ENCODE measurements around the gene TSHZ2.
"Not testable (repeated sequence)": the region's sequence is repeated elsewhere in the genome, so short reads cannot be mapped to it uniquely, and the experiment has no call there.

Gene TSHZ2

DNA sequence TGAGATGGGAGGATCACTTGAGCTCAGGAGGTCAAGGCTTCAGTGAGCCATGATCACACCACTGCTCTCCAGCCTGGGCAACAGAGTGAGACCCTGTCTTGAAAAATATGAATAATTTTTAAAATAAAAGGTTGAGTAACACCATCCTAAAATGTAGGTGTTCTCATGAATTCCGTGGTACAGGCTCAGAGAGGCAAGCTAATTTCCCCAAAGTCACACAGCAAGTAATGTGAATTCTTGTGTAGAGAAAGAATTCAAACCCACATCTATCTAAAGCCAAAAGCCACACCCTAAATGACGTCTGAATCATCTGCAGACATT is 541.0 kb downstream of the TSHZ2 start:
- no peaks in the 10 kb centered on the region for H3K4me1 ChIP-seq (ENCODE audit: insufficient read depth, low read length)
- no peaks in the 10 kb centered on the region for H3K36me3 ChIP-seq (ENCODE audit: insufficient read depth, low read depth, low read length)
- H3K4me3 ChIP-seq (ENCODE audit: low read length): no peak overlapping the region
- H3K27me3 ChIP-seq (ENCODE audit: insufficient read depth, low read length): no peaks in the 10 kb centered on the region
- H3K9me3 ChIP-seq (ENCODE audit: insufficient read depth, low read depth, low read length): no peaks in the 10 kb centered on the region
- no peak overlapping the region for H3K27ac ChIP-seq (ENCODE audit: low read length)
- H3K9ac ChIP-seq (ENCODE audit: low read depth, low read length): no peak overlapping the region

- Histone ChIP-seq H3K4me1 (ENCODE audit: insufficient read depth, low read length) (no peaks in the 10 kb centered on the region), H3K9ac (ENCODE audit: low read depth, low read length) (no peak overlapping the region), H3K36me3 (ENCODE audit: insufficient read depth, low read depth, low read length) (no peaks in the 10 kb centered on the region), H3K27ac (ENCODE audit: low read length) (no peak overlapping the region), H3K9me3 (ENCODE audit: insufficient read depth, low read depth, low read length) (no peaks in the 10 kb centered on the region), H3K4me3 (ENCODE audit: low read length) (no peak overlapping the region), H3K27me3 (ENCODE audit: insufficient read depth, low read length) (no peaks in the 10 kb centered on the region)
Observed at GRCh38 chr20:53513489-53514298, 541.5 kb downstream of the TSHZ2 start.

DNA sequence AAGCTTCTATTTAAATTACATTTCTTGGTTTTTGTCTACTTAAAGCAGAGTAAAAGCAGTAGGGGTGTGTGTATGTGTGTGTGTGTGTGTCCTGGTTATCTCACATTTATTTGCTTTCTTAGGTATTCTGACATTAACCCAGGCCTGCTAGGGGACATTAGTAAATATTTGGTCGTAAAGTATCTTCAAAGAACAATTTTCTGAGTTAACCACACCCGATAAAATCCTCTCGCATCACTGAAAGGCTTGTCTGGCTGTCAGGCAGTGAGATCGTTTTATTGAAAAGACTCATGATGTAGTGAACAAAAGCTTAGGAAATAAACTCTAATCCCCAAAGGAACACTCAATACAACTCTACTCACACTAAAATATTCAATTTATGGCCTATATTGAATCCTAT is 543.6 kb downstream of the TSHZ2 start:
- no peak overlapping the region for H3K4me3 ChIP-seq (ENCODE audit: low read length)
- H3K4me1 ChIP-seq (ENCODE audit: insufficient read depth, low read length): no peaks in the 10 kb centered on the region
- H3K9me3 ChIP-seq (ENCODE audit: insufficient read depth, low read depth, low read length): no peaks in the 10 kb centered on the region
- H3K27me3 ChIP-seq (ENCODE audit: insufficient read depth, low read length): no peaks in the 10 kb centered on the region
- no peaks in the 10 kb centered on the region for H3K36me3 ChIP-seq (ENCODE audit: insufficient read depth, low read depth, low read length)
- no peak overlapping the region for H3K27ac ChIP-seq (ENCODE audit: low read length)
- H3K9ac ChIP-seq (ENCODE audit: low read depth, low read length): no peak overlapping the region

GRCh38 chr20:53517146-53517545 is 545.0 kb downstream of the TSHZ2 start:
- Histone ChIP-seq H3K27ac (ENCODE audit: low read length) (no peak overlapping the region), H3K27me3 (ENCODE audit: insufficient read depth, low read length) (no peaks in the 10 kb centered on the region), H3K4me1 (ENCODE audit: insufficient read depth, low read length) (no peaks in the 10 kb centered on the region), H3K9ac (ENCODE audit: low read depth, low read length) (no peak overlapping the region), H3K36me3 (ENCODE audit: insufficient read depth, low read depth, low read length) (no peaks in the 10 kb centered on the region), H3K9me3 (ENCODE audit: insufficient read depth, low read depth, low read length) (no peaks in the 10 kb centered on the region), H3K4me3 (ENCODE audit: low read length) (no peak overlapping the region)

DNA sequence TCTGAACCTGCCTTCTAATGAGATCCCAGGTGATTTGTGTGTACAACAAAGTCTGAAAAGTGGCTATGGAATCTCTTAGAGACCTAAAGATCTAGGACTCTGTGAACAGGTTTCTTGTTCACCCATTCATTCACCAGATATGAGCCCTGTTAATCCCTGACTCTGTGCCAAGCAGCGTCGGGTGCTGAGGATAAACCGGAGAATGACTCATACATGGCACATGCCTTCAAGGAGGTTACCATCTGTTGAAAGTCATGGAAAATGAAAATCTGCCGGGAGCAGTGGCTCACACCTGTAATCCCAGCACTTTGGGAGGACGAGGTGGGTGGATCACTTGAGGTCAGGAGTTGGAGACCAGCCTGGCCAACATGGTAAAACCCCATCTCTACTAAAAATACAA is 549.3 kb downstream of the TSHZ2 start:
- not testable (repeated sequence) for H3K4me3 ChIP-seq (ENCODE audit: low read length); H3K27me3 ChIP-seq (ENCODE audit: insufficient read depth, low read length); H3K27ac ChIP-seq (ENCODE audit: low read length); H3K36me3 ChIP-seq (ENCODE audit: insufficient read depth, low read depth, low read length); H3K4me1 ChIP-seq (ENCODE audit: insufficient read depth, low read length); H3K9me3 ChIP-seq (ENCODE audit: insufficient read depth, low read depth, low read length); H3K9ac ChIP-seq (ENCODE audit: low read depth, low read length)

DNA sequence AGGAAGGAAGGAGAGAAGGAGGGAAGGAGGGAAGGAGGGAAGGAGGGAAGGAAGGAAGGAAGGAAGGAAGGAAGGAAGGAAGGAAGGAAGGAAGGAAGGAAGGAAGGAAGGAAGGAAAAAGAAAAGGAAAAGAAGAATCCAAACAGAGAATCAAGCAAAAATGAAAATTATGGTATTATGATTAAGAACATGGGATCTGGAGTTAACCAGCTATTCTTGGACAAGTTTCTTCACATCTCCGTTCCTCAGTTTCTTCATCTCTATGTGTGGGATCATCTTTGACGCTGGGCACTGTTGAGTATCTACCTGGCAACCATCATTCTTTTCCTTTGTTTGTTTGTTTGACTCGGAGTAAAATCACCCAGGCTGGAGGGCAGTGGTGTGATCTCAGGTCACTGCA is 549.9 kb downstream of the TSHZ2 start:
- H3K27me3 ChIP-seq (ENCODE audit: insufficient read depth, low read length): no peaks in the 10 kb centered on the region
- no peaks in the 10 kb centered on the region for H3K9me3 ChIP-seq (ENCODE audit: insufficient read depth, low read depth, low read length)
- H3K27ac ChIP-seq (ENCODE audit: low read length): no peak overlapping the region

DNA sequence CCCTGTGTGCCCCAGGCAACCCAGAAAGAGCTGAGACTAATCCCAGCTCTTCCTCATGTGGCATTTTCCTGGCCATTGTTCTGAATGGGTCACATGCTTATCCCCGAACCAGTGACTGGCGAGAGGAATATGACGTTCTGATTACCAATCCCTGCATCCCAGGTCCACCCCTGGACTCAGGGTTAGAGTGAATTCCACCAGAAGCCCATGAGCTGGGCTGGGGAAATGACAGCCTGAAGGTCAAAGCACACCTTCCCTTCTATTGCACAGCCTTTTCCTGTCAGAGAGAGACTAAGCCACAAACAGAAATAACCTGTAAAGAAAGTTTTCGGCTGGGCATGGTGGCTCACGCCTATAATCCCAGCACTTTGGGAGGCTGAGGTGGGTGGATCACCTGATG is 550.5 kb downstream of the TSHZ2 start:
- H3K4me3 ChIP-seq (ENCODE audit: low read length): no peak overlapping the region
- H3K9ac ChIP-seq (ENCODE audit: low read depth, low read length): no peak overlapping the region
- no peaks in the 10 kb centered on the region for H3K9me3 ChIP-seq (ENCODE audit: insufficient read depth, low read depth, low read length)
- no peaks in the 10 kb centered on the region for H3K36me3 ChIP-seq (ENCODE audit: insufficient read depth, low read depth, low read length)
- no peaks in the 10 kb centered on the region for H3K27me3 ChIP-seq (ENCODE audit: insufficient read depth, low read length)
- no peaks in the 10 kb centered on the region for H3K4me1 ChIP-seq (ENCODE audit: insufficient read depth, low read length)
- H3K27ac ChIP-seq (ENCODE audit: low read length): no peak overlapping the region

More for the DNA sequence above, 549.9 kb downstream of the TSHZ2 start:
- Histone ChIP-seq H3K36me3 (ENCODE audit: insufficient read depth, low read depth, low read length) (no peaks in the 10 kb centered on the region), H3K9ac (ENCODE audit: low read depth, low read length) (no peak overlapping the region), H3K4me3 (ENCODE audit: low read length) (no peak overlapping the region), H3K4me1 (ENCODE audit: insufficient read depth, low read length) (no peaks in the 10 kb centered on the region)

GRCh38 chr20:53523615-53524014 is 551.5 kb downstream of the TSHZ2 start:
- not testable (repeated sequence) for H3K9me3 ChIP-seq (ENCODE audit: insufficient read depth, low read depth, low read length); H3K4me3 ChIP-seq (ENCODE audit: low read length); H3K36me3 ChIP-seq (ENCODE audit: insufficient read depth, low read depth, low read length); H3K4me1 ChIP-seq (ENCODE audit: insufficient read depth, low read length); H3K27ac ChIP-seq (ENCODE audit: low read length); H3K27me3 ChIP-seq (ENCODE audit: insufficient read depth, low read length); H3K9ac ChIP-seq (ENCODE audit: low read depth, low read length)

DNA sequence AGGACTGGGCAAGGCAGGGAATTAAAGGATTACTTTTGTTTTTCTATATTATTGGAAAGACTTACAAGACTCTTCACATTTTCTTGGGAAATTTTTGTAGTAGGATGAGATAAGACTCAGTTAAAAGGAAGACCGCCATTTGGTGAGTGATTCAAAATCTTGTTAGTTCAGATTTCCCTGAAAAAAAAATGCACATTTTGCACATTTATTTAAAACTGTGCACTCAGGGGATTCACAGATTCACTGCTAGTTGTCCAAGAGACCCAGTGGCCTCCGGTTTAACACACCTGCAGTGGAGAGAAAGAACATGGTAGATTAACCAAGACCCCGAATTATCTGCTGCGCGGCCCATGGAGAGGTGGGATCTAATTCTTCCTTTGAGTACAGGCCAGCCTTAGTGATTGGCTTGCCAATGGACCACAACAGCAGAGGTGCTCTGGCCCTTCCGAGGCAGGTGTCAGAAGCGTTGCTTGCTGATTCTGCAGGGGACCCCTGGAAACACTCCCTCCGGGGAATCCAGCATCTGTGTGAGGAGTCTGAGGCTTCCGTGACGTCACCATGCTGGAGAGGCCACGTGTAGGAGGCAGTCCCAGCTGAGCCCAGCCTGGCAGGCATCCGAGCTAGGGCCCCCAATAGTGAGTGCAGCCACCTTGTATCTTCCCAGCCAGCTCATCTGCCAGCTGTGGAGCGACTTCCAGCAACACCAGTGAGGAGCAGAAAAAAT is 552.6 kb downstream of the TSHZ2 start:
- no peaks in the 10 kb centered on the region for H3K4me1 ChIP-seq (ENCODE audit: insufficient read depth, low read length)
- H3K9me3 ChIP-seq (ENCODE audit: insufficient read depth, low read depth, low read length): no peaks in the 10 kb centered on the region
- no peak overlapping the region for H3K27ac ChIP-seq (ENCODE audit: low read length)
- no peak overlapping the region for H3K9ac ChIP-seq (ENCODE audit: low read depth, low read length)
- no peaks in the 10 kb centered on the region for H3K27me3 ChIP-seq (ENCODE audit: insufficient read depth, low read length)
- no peaks in the 10 kb centered on the region for H3K36me3 ChIP-seq (ENCODE audit: insufficient read depth, low read depth, low read length)
- H3K4me3 ChIP-seq (ENCODE audit: low read length): no peak overlapping the region

DNA sequence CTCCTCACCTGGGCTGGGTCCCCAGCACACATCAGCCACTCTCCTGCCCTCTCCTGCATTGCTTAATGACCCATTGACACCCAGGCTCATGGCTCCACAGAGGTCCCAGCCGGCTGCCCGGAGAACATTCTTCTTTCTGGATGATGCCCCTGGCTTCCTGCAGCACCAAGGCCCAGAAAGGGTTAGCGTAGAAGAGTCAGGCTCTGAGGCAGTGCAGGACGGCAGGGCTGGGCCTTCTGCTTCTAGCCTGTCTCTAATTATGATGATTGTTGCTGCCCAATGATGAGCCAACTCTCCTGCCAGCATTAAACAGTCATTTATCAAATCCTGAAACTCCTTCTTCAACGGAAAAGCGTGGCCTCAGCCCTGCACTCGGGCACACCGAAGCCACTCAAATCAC is 555.0 kb downstream of the TSHZ2 start:
- no peak overlapping the region for H3K9ac ChIP-seq (ENCODE audit: low read depth, low read length)
- H3K9me3 ChIP-seq (ENCODE audit: insufficient read depth, low read depth, low read length): no peaks in the 10 kb centered on the region
- H3K27me3 ChIP-seq (ENCODE audit: insufficient read depth, low read length): no peaks in the 10 kb centered on the region
- no peaks in the 10 kb centered on the region for H3K36me3 ChIP-seq (ENCODE audit: insufficient read depth, low read depth, low read length)
- no peak overlapping the region for H3K4me3 ChIP-seq (ENCODE audit: low read length)
- H3K4me1 ChIP-seq (ENCODE audit: insufficient read depth, low read length): no peaks in the 10 kb centered on the region
- no peak overlapping the region for H3K27ac ChIP-seq (ENCODE audit: low read length)

- Histone ChIP-seq H3K27me3 (ENCODE audit: insufficient read depth, low read length) (no peaks in the 10 kb centered on the region), H3K4me1 (ENCODE audit: insufficient read depth, low read length) (no peaks in the 10 kb centered on the region), H3K36me3 (ENCODE audit: insufficient read depth, low read depth, low read length) (no peaks in the 10 kb centered on the region), H3K4me3 (ENCODE audit: low read length) (no peak overlapping the region), H3K27ac (ENCODE audit: low read length) (no peak overlapping the region), H3K9ac (ENCODE audit: low read depth, low read length) (no peak overlapping the region), H3K9me3 (ENCODE audit: insufficient read depth, low read depth, low read length) (no peaks in the 10 kb centered on the region)
Observed at GRCh38 chr20:53529658-53530057, 557.5 kb downstream of the TSHZ2 start.

DNA sequence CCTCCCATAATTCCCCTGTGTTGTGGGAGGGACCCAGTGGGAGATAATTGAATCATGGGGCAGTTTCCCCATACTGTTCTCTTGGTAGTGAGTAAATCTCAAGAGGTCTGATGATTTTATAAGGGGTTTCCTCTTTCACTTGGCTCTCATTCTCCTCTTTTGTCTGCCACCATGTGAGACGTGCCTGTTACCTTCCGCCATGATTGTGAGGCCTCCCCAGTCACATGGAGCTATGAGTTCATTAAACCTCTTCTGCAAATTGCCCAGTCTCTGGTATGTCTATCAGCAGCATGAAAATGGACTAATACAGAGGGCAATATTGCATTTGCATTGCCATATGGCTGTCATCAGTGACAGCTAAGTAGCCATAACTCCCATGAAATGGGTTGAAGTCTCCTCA is 558.3 kb downstream of the TSHZ2 start:
- Histone ChIP-seq H3K4me1 (ENCODE audit: insufficient read depth, low read length) (no peaks in the 10 kb centered on the region), H3K4me3 (ENCODE audit: low read length) (no peak overlapping the region), H3K9me3 (ENCODE audit: insufficient read depth, low read depth, low read length) (no peaks in the 10 kb centered on the region), H3K27me3 (ENCODE audit: insufficient read depth, low read length) (no peaks in the 10 kb centered on the region), H3K9ac (ENCODE audit: low read depth, low read length) (no peak overlapping the region), H3K36me3 (ENCODE audit: insufficient read depth, low read depth, low read length) (no peaks in the 10 kb centered on the region), H3K27ac (ENCODE audit: low read length) (no peak overlapping the region)

Measured in iPS-20b (cell line).